CD4-positive, CD25-positive, alpha-beta regulatory T cell (primary cell): ENCODE data around the gene RTP3. TPM values are rescaled to one million over a fixed set of nuclear protein-coding genes. Genes with fewer than 3 reads are reported as not detected.
"Not testable (repeated sequence)": the region's sequence is repeated elsewhere in the genome, so short reads cannot be mapped to it uniquely, and the experiment has no call there.

Experiments used
- ATAC-seq, 2 donors: fragments of 150-1000 bp; cut with Tn5 transposase; one replicate each; pipeline ENCODE4 v1.10.0; 2021; ENCODE audit warnings: low read depth in 2 of 2, moderate number of reproducible peaks in 2 of 2, moderate library complexity in 1 of 2
- DNase-seq, 3 donors: peaks; one replicate each; pipeline versions ENCODE4 v3.0.0 to v3.0.0-alpha.2; 2012 to 2022; ENCODE audit warnings: mixed read lengths in 1 of 3
- H3K27ac ChIP-seq: one replicate; pipeline ENCODE4 v1.7.0; 2013; ENCODE audit warnings: mild to moderate bottlenecking, low read length; ENCODE audit not compliant: insufficient read depth, poor library complexity, severe bottlenecking
- H3K27me3 ChIP-seq: one replicate; pipeline ENCODE4 v1.7.0; 2013; ENCODE audit warnings: low read length; ENCODE audit not compliant: control insufficient read depth, insufficient read depth
- H3K36me3 ChIP-seq: one replicate; pipeline ENCODE4 v1.7.0; 2013; ENCODE audit warnings: mild to moderate bottlenecking, low read length, moderate library complexity; ENCODE audit not compliant: control insufficient read depth, insufficient read depth
- H3K4me1 ChIP-seq: 2 replicates; pipeline ENCODE4 v1.7.0; 2013; ENCODE audit warnings: mild to moderate bottlenecking, low read length; ENCODE audit not compliant: insufficient read depth, control insufficient read depth, poor library complexity, severe bottlenecking
- H3K4me3 ChIP-seq: one replicate; pipeline ENCODE4 v1.7.0; 2013; ENCODE audit warnings: low read depth, mild to moderate bottlenecking, low read length, moderate library complexity
- H3K9me3 ChIP-seq, 2 experiments: 1 replicate in 1 of 2; 2 replicates in 1 of 2; pipeline ENCODE4 v1.7.0; 2013; ENCODE audit warnings: low read length in 2 of 2, mild to moderate bottlenecking in 1 of 2, moderate library complexity in 1 of 2; ENCODE audit not compliant: control insufficient read depth in 2 of 2
- H3K27ac Mint-ChIP-seq, 3 donors: one replicate each; pipeline ENCODE4 v1.8.0; 2020 to 2022; ENCODE audit warnings: mild to moderate bottlenecking in 3 of 3, mixed read lengths in 3 of 3, moderate library complexity in 2 of 3
- H3K27me3 Mint-ChIP-seq: one replicate; pipeline ENCODE4 v1.8.0; 2022; ENCODE audit warnings: mild to moderate bottlenecking, mixed read lengths
- H3K36me3 Mint-ChIP-seq: one replicate; pipeline ENCODE4 v1.8.0; 2020; ENCODE audit warnings: mixed read lengths
- H3K4me1 Mint-ChIP-seq, 4 donors: one replicate each; pipeline ENCODE4 v1.8.0; 2020 to 2022; ENCODE audit warnings: mixed read lengths in 4 of 4, mild to moderate bottlenecking in 1 of 4
- H3K4me3 Mint-ChIP-seq, 4 donors: one replicate each; pipeline ENCODE4 v1.8.0; 2020 to 2022; ENCODE audit warnings: mild to moderate bottlenecking in 4 of 4, mixed read lengths in 4 of 4, moderate library complexity in 3 of 4
- H3K9me3 Mint-ChIP-seq, 7 donors: one replicate each; pipeline ENCODE4 v1.8.0; 2020 to 2022; ENCODE audit warnings: mixed read lengths in 7 of 7, mild to moderate bottlenecking in 3 of 7, moderate library complexity in 2 of 7
- polyA plus RNA-seq, 4 donors: library from polyadenylated mRNA; unstranded; fragments of 300-500 nt; fragmentation: Illumina TruSeq; gene quantifications; one replicate each; pipeline ENCODE4 v1.2.3, GENCODE V29; 2021
- total RNA-seq: library from RNA; stranded (reverse); gene quantifications from one replicate; pipeline ENCODE4 v1.2.3, GENCODE V29; 2022

Gene RTP3
- total and polyA plus RNA-seq, 5 donors from 2014 or later, result not detected

- Mint-ChIP-seq H3K27ac (peak overlapping the region in 1 of 3 donors; percentile 61), H3K36me3 (no peaks in the 10 kb centered on the region), H3K27me3 (peaks cover 4% of the 10 kb centered on the region), H3K9me3 (no peaks in the 10 kb centered on the region), H3K4me3 (peak overlapping the region in 2 of 4 donors; percentile 73 to 77), H3K4me1 (peaks cover 6 to 15% (median 8%) of the 10 kb centered on the region in 4 donors)
- Histone ChIP-seq H3K27ac (no peak overlapping the region), H3K36me3 (no peaks in the 10 kb centered on the region), H3K9me3 (no peaks in the 10 kb centered on the region), H3K4me1 (peaks cover 9% of the 10 kb centered on the region), H3K4me3 (no peak overlapping the region), H3K27me3 (peaks cover 2% of the 10 kb centered on the region)
- ATAC-seq, result no peak
- DNase-seq, result no peak
Measured at GRCh38 chr3:46489381-46489780, 8.4 kb upstream of the RTP3 start.

DNA sequence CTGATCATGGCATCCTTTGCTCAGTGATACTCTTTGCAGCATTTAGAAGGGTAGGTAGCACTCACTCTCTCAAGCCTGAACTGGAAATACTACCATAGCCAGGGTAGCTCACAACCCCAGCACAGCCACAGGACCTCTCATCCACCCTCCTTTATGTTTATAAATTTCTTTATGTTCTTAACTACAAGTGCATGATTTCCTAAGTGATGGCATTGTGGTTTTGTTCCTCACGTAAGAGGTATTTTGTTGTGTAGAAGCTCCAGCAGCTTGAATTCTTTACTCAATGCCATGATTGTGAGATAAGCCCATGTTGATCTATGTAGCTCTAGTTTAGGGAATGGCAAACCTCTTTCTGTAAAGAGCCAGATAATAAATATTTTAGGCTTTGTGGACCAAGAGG lies 7.9 kb upstream of the RTP3 start:
- H3K27ac ChIP-seq, result no peak overlapping the region
- Mint-ChIP-seq H3K4me1 (peaks cover 6 to 15% (median 8%) of the 10 kb centered on the region in 4 donors), H3K4me3 (no peak overlapping the region), H3K9me3 (no peaks in the 10 kb centered on the region), H3K36me3 (no peaks in the 10 kb centered on the region), H3K27ac (no peak overlapping the region), H3K27me3 (peaks cover 4% of the 10 kb centered on the region)
- DNase-seq (no peak), ATAC-seq (no peak)
- no peaks in the 10 kb centered on the region for H3K9me3 ChIP-seq
- H3K4me3 ChIP-seq, result no peak overlapping the region
- peaks cover 9% of the 10 kb centered on the region for H3K4me1 ChIP-seq
- peaks cover 2% of the 10 kb centered on the region for H3K27me3 ChIP-seq
- no peaks in the 10 kb centered on the region for H3K36me3 ChIP-seq

DNA sequence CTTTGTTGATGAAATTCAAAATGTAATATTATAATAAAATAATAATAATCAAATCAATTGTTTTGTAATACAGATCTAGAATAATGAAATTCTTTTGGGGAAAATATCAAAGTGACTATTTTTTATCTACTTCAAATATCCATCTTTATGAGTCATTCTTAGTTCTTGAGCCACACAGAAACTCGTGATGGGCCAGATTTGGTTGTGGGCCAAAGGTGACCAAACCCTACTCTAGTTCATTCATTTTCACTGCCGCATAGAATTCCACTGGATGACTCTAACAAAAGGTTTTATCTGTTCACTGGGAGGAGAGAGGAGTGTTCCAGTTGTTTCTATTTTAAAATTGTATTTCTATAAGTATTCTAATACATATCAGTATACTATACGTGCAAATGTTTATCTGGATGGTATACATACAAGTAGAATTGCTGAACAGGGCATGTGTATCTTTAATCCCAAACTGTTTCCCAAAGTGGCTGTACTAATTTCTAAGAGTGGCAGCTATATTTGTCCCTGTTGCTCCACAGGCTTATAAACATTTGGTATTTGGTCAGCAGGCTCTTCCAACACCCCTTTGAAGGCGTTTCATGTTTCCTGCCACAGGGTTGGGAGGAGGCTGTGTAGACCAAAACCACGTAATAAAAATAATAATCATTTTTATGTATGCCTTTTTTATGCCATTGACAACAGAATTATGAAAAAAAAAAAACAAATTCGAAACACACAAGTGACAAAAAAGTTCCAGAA lies 7.3 kb upstream of the RTP3 start:
- peaks cover 6 to 15% (median 8%) of the 10 kb centered on the region in 4 donors for H3K4me1 Mint-ChIP-seq
- Histone ChIP-seq H3K4me1 (peaks cover 9% of the 10 kb centered on the region), H3K9me3 (no peaks in the 10 kb centered on the region), H3K27me3 (peaks cover 2% of the 10 kb centered on the region), H3K36me3 (no peaks in the 10 kb centered on the region), H3K4me3 (no peak overlapping the region), H3K27ac (no peak overlapping the region)
- no peak for DNase-seq
- ATAC-seq, result no peak
- H3K9me3 Mint-ChIP-seq, result no peaks in the 10 kb centered on the region
- H3K4me3 Mint-ChIP-seq, result no peak overlapping the region
- H3K27me3 Mint-ChIP-seq, result peaks cover 4% of the 10 kb centered on the region
- H3K27ac Mint-ChIP-seq, result no peak overlapping the region
- no peaks in the 10 kb centered on the region for H3K36me3 Mint-ChIP-seq

- no peak overlapping the region for H3K27ac Mint-ChIP-seq
Measured at GRCh38 chr3:46491089-46492070, 6.4 kb upstream of the RTP3 start.

GRCh38 chr3:46492890-46493547 lies 4.8 kb upstream of the RTP3 start:
- Mint-ChIP-seq H3K4me3 (no peak overlapping the region), H3K4me1 (peaks cover 6 to 21% (median 14%) of the 10 kb centered on the region in 4 donors), H3K36me3 (no peaks in the 10 kb centered on the region), H3K27ac (peak overlapping the region in 2 of 3 donors; percentile 20 to 60), H3K9me3 (no peaks in the 10 kb centered on the region), H3K27me3 (no peaks in the 10 kb centered on the region)
- H3K9me3 ChIP-seq, result no peaks in the 10 kb centered on the region
- no peak overlapping the region for H3K4me3 ChIP-seq
- H3K36me3 ChIP-seq, result no peaks in the 10 kb centered on the region
- H3K27ac ChIP-seq, result no peak overlapping the region
- DNase-seq (no peak), ATAC-seq (no peak)
- peaks cover 13% of the 10 kb centered on the region for H3K4me1 ChIP-seq
- no peaks in the 10 kb centered on the region for H3K27me3 ChIP-seq

More at GRCh38 chr3:46491089-46492070, 6.4 kb upstream of the RTP3 start:
- H3K4me3 ChIP-seq, result no peak overlapping the region
- Mint-ChIP-seq H3K27me3 (no peaks in the 10 kb centered on the region), H3K36me3 (no peaks in the 10 kb centered on the region), H3K4me1 (peaks cover 6 to 15% (median 11%) of the 10 kb centered on the region in 4 donors), H3K4me3 (peak overlapping the region in 1 of 4 donors; percentile 44), H3K9me3 (no peaks in the 10 kb centered on the region)
- peaks cover 2% of the 10 kb centered on the region for H3K27me3 ChIP-seq
- ATAC-seq (no peak), DNase-seq (no peak)
- H3K9me3 ChIP-seq, result no peaks in the 10 kb centered on the region
- no peak overlapping the region for H3K27ac ChIP-seq
- H3K36me3 ChIP-seq, result no peaks in the 10 kb centered on the region
- H3K4me1 ChIP-seq, result peaks cover 9% of the 10 kb centered on the region

DNA sequence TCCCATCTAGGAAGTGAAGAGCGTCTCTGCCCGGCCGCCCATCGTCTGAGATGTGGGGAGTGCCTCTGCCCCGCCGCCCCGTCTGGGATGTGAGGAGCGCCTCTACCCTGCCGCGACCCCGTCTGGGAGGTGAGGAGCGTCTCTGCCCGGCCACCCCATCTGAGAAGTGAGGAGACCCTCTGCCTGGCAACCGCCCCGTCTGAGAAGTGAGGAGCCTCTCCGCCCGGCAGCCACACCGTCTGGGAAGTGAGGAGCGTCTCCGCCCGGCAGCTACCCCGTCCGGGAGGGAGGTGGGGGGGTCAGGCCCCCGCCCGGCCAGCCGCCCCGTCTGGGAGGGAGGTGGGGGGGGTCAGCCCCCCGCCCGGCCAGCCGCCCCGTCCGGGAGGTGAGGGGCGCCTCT lies 3.3 kb upstream of the RTP3 start:
- not testable (repeated sequence) for H3K4me3 Mint-ChIP-seq, H3K9me3 ChIP-seq, H3K27ac Mint-ChIP-seq, H3K36me3 Mint-ChIP-seq, H3K27me3 ChIP-seq, DNase-seq, H3K27ac ChIP-seq, H3K4me1 ChIP-seq, ATAC-seq, H3K9me3 Mint-ChIP-seq, H3K36me3 ChIP-seq, H3K4me3 ChIP-seq, H3K27me3 Mint-ChIP-seq
- peaks cover 0 to 12% (median 6%) of the 10 kb centered on the region in 4 donors for H3K4me1 Mint-ChIP-seq

DNA sequence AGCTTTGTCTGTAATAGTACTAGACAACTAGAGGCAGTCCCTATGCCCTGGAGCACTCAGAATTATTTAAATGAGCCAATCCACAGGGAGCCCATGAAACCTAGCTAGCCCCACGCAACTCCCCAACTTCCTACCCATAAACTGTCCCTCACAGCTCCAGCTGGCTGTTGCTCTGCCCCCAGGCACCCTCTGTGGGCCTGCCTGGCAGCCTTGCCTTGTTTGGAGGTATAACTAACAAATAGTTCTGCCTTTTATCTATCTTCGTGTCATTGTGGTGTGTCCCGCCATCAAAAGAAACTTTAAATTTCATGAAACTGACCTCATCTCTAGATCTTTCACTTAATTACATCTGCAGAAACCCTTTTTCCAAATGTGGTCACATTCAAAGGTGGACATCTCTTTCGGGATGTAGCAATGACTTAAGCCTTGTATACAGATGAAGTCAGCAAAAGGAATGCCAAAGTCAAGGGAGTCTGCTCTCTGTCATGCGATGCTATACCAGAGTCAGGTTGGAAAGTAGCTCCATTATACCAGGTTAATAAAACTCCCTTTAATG lies 1.8 kb upstream of the RTP3 start:
- peaks cover 0 to 12% (median 4%) of the 10 kb centered on the region in 4 donors for H3K4me1 Mint-ChIP-seq
- no peak for ATAC-seq

More for the DNA sequence above, 1.8 kb upstream of the RTP3 start:
- Histone ChIP-seq H3K27ac (no peak overlapping the region), H3K4me1 (peaks cover 3% of the 10 kb centered on the region), H3K4me3 (no peak overlapping the region), H3K27me3 (no peaks in the 10 kb centered on the region), H3K9me3 (no peaks in the 10 kb centered on the region), H3K36me3 (no peaks in the 10 kb centered on the region)
- Mint-ChIP-seq H3K27ac (no peak overlapping the region), H3K4me3 (no peak overlapping the region), H3K27me3 (peaks cover 4% of the 10 kb centered on the region), H3K9me3 (no peaks in the 10 kb centered on the region), H3K36me3 (no peaks in the 10 kb centered on the region)
- no peak for DNase-seq
